Natural killer cell (primary cell): Measurements from ENCODE around the gene DISP2. TPM values are rescaled to one million over a fixed set of nuclear protein-coding genes. Genes with fewer than 3 reads are reported as not detected.

Source experiments
- ATAC-seq, 3 donors: fragments of 150-1000 bp in 2 of 3; fragments of 200-7000 bp in 1 of 3; cut with Tn5 transposase; 1 replicate in 1 of 3; 2 replicates in 2 of 3; pipeline ENCODE4 v1.10.0; 2021; ENCODE audit warnings: mild to moderate bottlenecking in 2 of 3, moderate library complexity in 2 of 3
- DNase-seq, 2 donors: peaks; one replicate each; pipeline versions ENCODE4 v3.0.0 to v3.0.0-alpha.2; 2013 to 2021; ENCODE audit warnings: mixed read lengths in 1 of 2
- H3K27ac ChIP-seq: one replicate; pipeline ENCODE4 v1.5.1; 2013; ENCODE audit warnings: mild to moderate bottlenecking, low read length
- H3K27me3 ChIP-seq: one replicate; pipeline ENCODE4 v1.6.1; 2013; ENCODE audit warnings: low read length; ENCODE audit not compliant: control insufficient read depth, insufficient read depth
- H3K36me3 ChIP-seq: one replicate; pipeline ENCODE4 v1.6.1; 2013; ENCODE audit warnings: low read length; ENCODE audit not compliant: control insufficient read depth, insufficient read depth
- H3K4me1 ChIP-seq: one replicate; pipeline ENCODE4 v1.6.1; 2013; ENCODE audit warnings: low read length; ENCODE audit not compliant: control insufficient read depth, insufficient read depth
- H3K4me3 ChIP-seq: one replicate; pipeline ENCODE4 v1.5.1; 2013; ENCODE audit warnings: low read length
- H3K9me3 ChIP-seq: one replicate; pipeline ENCODE4 v1.6.1; 2013; ENCODE audit warnings: low read length; ENCODE audit not compliant: control insufficient read depth, insufficient read depth
- H3K27ac Mint-ChIP-seq, 2 donors: one replicate each; pipeline ENCODE4 v1.8.0; 2022; ENCODE audit warnings: mild to moderate bottlenecking in 2 of 2, mixed read lengths in 2 of 2, moderate library complexity in 1 of 2
- H3K27me3 Mint-ChIP-seq, 2 donors: one replicate each; pipeline ENCODE4 v1.8.0; 2022; ENCODE audit warnings: low read depth in 2 of 2, mixed read lengths in 2 of 2
- H3K36me3 Mint-ChIP-seq: one replicate; pipeline ENCODE4 v1.8.0; 2022; ENCODE audit warnings: mixed read lengths
- H3K4me1 Mint-ChIP-seq, 2 donors: one replicate each; pipeline ENCODE4 v1.8.0; 2022; ENCODE audit warnings: mixed read lengths in 2 of 2
- H3K4me3 Mint-ChIP-seq: one replicate; pipeline ENCODE4 v1.8.0; 2022; ENCODE audit warnings: mild to moderate bottlenecking, moderate library complexity, mixed read lengths
- H3K9me3 Mint-ChIP-seq, 2 donors: one replicate each; pipeline ENCODE4 v1.8.0; 2022; ENCODE audit warnings: mixed read lengths in 2 of 2
- WGBS: methylation state at CpG from one replicate; pipeline ENCODE4 v1.1.7; 2013; ENCODE audit warnings: missing lambda C conversion rate; ENCODE audit not compliant: insufficient coverage; 5-methylcytosine and 5-hydroxymethylcytosine counted together
- intact Hi-C: fragments of 100-400 bp; cut with micrococcal nuclease; formaldehyde crosslinking; loops from one replicate; pipeline ENCODE4 v1.14.2; 2022
- total RNA-seq, 4 donors: library from RNA; stranded (reverse); fragments of 120-200 nt in 1 of 4; gene quantifications; one replicate each; pipeline versions ENCODE4 v1.2.3 to v1.2.4, GENCODE V29; 2013 to 2022
- TF ChIP-seq, protein P1 (sequence below): fragments of 200-600 bp; IDR thresholded peaks from one replicate; pipeline ENCODE4 v1.8.0; 2022; ENCODE audit warnings: antibody characterized with exemption

The DISP2 gene
- total RNA-seq, 3 donors from 2014 or later (not counting 1 experiment from before 2014, with no cell fraction given): 0.20 to 1.0 (median 0.26) TPM

DNA sequence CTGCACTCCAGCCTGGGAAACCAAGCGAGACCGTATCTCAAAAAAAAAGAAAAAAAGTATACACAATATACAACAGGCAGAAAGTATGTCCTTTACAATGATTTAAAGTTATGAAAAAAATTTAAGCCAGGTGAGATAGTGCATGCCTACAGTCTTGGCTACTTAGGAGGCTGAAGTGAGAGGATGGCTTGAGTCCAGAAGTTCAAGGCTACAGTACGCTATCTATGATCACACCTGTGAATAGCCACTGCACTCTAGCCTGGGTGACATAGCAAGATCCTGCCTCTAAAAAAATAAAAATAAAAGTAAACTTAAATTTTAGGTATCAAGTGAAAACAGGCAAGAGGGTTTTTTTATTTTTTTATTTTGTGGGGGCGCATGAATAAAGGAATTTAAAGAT, 21.4 kb downstream of the DISP2 start:
- H3K4me1 Mint-ChIP-seq: peaks cover 14% of the 10 kb centered on the region in 2 donors
- Histone ChIP-seq H3K4me1 (peaks cover 10% of the 10 kb centered on the region), H3K27ac (no peak overlapping the region), H3K27me3 (no peaks in the 10 kb centered on the region), H3K4me3 (no peak overlapping the region), H3K9me3 (no peaks in the 10 kb centered on the region), H3K36me3 (no peaks in the 10 kb centered on the region)
- WGBS: 96% methylated on average over 2 of the region's 4 CpGs
- no peak for DNase-seq
- H3K27me3 Mint-ChIP-seq: peaks cover 0 to 5% of the 10 kb centered on the region in 2 donors
- intact Hi-C loops: no loop called here
- ATAC-seq: no peak
- no peak overlapping the region for H3K27ac Mint-ChIP-seq
- no peaks in the 10 kb centered on the region for H3K36me3 Mint-ChIP-seq
- TF ChIP-seq, protein P1, sequence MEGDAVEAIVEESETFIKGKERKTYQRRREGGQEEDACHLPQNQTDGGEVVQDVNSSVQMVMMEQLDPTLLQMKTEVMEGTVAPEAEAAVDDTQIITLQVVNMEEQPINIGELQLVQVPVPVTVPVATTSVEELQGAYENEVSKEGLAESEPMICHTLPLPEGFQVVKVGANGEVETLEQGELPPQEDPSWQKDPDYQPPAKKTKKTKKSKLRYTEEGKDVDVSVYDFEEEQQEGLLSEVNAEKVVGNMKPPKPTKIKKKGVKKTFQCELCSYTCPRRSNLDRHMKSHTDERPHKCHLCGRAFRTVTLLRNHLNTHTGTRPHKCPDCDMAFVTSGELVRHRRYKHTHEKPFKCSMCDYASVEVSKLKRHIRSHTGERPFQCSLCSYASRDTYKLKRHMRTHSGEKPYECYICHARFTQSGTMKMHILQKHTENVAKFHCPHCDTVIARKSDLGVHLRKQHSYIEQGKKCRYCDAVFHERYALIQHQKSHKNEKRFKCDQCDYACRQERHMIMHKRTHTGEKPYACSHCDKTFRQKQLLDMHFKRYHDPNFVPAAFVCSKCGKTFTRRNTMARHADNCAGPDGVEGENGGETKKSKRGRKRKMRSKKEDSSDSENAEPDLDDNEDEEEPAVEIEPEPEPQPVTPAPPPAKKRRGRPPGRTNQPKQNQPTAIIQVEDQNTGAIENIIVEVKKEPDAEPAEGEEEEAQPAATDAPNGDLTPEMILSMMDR: no peak
- H3K4me3 Mint-ChIP-seq: no peak overlapping the region
- no peaks in the 10 kb centered on the region for H3K9me3 Mint-ChIP-seq

DNA sequence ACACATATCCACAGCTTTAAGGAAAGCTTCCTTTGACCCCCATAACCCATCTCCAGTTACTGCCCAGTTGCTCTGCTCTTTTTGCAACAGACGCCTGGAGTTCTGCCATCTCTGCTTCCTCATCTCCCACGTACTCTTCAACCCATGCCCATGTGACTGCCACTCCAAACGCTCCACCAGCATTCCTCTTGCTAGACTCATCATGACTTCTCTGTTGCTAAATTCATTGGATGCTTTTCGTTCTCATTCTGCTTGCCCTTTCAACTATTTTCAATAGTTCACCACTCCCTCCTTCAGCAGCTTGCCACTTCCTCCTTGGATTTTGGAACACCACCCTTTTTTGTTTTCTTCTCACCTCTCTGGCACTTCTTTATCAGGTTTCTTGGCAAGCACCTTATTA, 21.8 kb downstream of the DISP2 start:
- Mint-ChIP-seq H3K4me3 (no peak overlapping the region), H3K27ac (no peak overlapping the region), H3K27me3 (peaks cover 0 to 5% of the 10 kb centered on the region in 2 donors), H3K9me3 (no peaks in the 10 kb centered on the region), H3K36me3 (no peaks in the 10 kb centered on the region), H3K4me1 (peaks cover 14% of the 10 kb centered on the region in 2 donors)
- intact Hi-C loops: no loop called here
- H3K4me1 ChIP-seq: peaks cover 10% of the 10 kb centered on the region
- H3K4me3 ChIP-seq: no peak overlapping the region
- no peaks in the 10 kb centered on the region for H3K27me3 ChIP-seq
- no peak overlapping the region for H3K27ac ChIP-seq
- H3K9me3 ChIP-seq: no peaks in the 10 kb centered on the region
- H3K36me3 ChIP-seq: no peaks in the 10 kb centered on the region
- 43% methylated on average over 4 of the region's 4 CpGs for WGBS
- no peak for ATAC-seq
- no peak for DNase-seq
- TF ChIP-seq, protein P1: no peak

DNA sequence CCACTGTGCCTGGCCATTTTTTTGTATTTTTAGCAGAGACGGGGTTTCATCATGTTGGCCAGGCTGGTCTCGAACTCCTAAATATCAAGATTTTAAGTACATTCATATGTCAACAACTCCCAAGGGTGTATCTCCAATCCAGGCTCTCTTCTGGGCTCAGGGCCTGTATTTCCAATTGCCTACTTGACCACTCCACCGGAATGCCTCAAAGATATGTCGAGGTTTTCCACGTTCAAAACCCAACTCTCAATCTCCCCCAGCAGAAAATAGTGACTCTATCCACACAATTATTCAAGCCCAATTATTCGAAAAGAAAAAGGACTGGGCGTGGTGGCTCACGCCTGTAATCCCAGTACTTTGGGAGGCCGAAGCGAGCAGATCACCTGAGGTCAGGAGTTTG, 22.6 kb downstream of the DISP2 start:
- H3K9me3 ChIP-seq: no peaks in the 10 kb centered on the region
- intact Hi-C loops: no loop called here
- H3K4me1 ChIP-seq: peaks cover 10% of the 10 kb centered on the region
- H3K27ac ChIP-seq: no peak overlapping the region
- Mint-ChIP-seq H3K4me3 (no peak overlapping the region), H3K27me3 (peaks cover 0 to 5% of the 10 kb centered on the region in 2 donors), H3K36me3 (no peaks in the 10 kb centered on the region), H3K9me3 (no peaks in the 10 kb centered on the region), H3K27ac (no peak overlapping the region), H3K4me1 (peaks cover 14% of the 10 kb centered on the region in 2 donors)
- DNase-seq: no peak
- H3K4me3 ChIP-seq: no peak overlapping the region
- ATAC-seq: no peak
- TF ChIP-seq, protein P1: no peak
- 95% methylated on average over 10 of the region's 10 CpGs for WGBS
- H3K27me3 ChIP-seq: no peaks in the 10 kb centered on the region
- no peaks in the 10 kb centered on the region for H3K36me3 ChIP-seq

DNA sequence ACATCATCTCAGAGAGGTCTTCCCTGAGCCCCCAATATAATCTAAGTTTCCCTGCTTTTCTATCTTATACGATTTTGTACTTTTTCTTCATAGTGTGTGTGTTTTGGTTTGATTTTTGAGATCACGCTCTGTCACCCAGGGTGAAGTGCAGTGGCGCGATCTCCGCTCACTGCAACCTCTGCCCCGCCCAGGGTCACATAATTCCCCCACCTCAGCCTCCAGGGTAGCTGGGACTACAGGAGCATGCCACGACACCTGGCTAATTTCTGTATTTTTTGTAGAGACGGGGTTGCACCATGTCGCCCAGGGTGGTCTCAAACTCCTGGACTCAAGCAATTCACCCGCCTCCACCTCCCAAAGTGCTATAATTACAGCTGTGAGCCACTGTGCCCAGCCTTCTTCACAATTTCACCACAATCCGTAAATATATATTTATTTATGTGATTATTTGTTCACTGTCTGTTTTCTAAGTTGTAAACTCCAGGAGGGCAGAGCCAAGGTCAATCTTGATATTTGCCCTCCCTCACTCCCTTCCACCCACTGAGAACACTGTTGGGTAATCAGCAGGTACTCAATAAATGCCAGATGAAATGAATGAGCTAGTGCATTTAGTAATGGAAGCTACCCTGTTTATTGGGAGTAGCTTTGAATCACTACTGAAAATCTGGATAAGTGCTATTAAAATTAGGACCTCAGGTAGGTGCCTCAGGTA, 24.0 kb downstream of the DISP2 start:
- H3K36me3 ChIP-seq: peaks cover 8% of the 10 kb centered on the region
- H3K4me3 ChIP-seq: no peak overlapping the region
- H3K4me1 Mint-ChIP-seq: peaks cover 14% of the 10 kb centered on the region in 2 donors
- intact Hi-C loops: no loop called here
- H3K4me3 Mint-ChIP-seq: no peak overlapping the region
- TF ChIP-seq, protein P1: no peak
- H3K27me3 Mint-ChIP-seq: peaks cover 0 to 5% of the 10 kb centered on the region in 2 donors
- no peaks in the 10 kb centered on the region for H3K9me3 ChIP-seq
- peaks cover 10% of the 10 kb centered on the region for H3K4me1 ChIP-seq
- no peaks in the 10 kb centered on the region for H3K9me3 Mint-ChIP-seq
- no peaks in the 10 kb centered on the region for H3K27me3 ChIP-seq
- ATAC-seq: no peak
- H3K36me3 Mint-ChIP-seq: no peaks in the 10 kb centered on the region
- H3K27ac ChIP-seq: no peak overlapping the region
- H3K27ac Mint-ChIP-seq: peak overlapping the region; percentile 80 to 86
- DNase-seq: no peak
- 96% methylated on average over 7 of the region's 11 CpGs for WGBS
